ENCODE data around the gene TTC28. TPM values are rescaled to one million over a fixed set of nuclear protein-coding genes. Genes with fewer than 3 reads are reported as not detected.
A peak's percentile ranks its signal among the peaks of the same experiment; 100 is the strongest.
"Not testable (repeated sequence)": the region's sequence is repeated elsewhere in the genome, so short reads cannot be mapped to it uniquely, and the experiment has no call there.

Gene TTC28
- total RNA-seq, 1 experiment from 2014 or later: 0.24 TPM

GRCh38 chr22:28063656-28064055 is 616.0 kb downstream of the TTC28 start:
- no peak for DNase-seq (ENCODE audit: low read depth)

- DNase-seq (ENCODE audit: low read depth): not testable (repeated sequence)
Observed at GRCh38 chr22:28060594-28060993, 619.0 kb downstream of the TTC28 start.

DNA sequence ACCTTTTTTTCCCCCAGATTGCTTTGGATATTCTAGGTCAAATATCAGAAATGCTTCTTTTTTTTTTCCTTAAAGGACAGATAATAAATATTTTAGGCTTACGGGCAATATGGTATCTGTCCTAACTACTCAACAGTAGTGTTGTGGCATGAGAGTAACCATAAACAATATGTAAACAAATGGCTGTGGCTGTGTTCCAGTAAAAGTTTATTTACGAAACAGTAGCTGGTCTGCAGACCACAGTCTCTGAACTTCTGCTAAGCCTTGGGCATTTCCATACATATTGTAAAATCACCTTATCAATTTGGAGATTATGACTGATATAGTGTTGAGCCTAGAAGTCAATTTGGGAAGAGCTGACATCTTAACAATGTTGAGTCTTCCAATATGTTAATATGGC is 621.6 kb downstream of the TTC28 start:
- no peak for DNase-seq (ENCODE audit: low read depth)

- DNase-seq (ENCODE audit: low read depth): no peak
Observed at GRCh38 chr22:28054819-28055208, 624.8 kb downstream of the TTC28 start.

GRCh38 chr22:28053896-28054818 is 625.5 kb downstream of the TTC28 start:
- DNase-seq (ENCODE audit: low read depth): no peak

- no peak for DNase-seq (ENCODE audit: low read depth)
Observed at GRCh38 chr22:28052825-28053269, 626.8 kb downstream of the TTC28 start.

DNA sequence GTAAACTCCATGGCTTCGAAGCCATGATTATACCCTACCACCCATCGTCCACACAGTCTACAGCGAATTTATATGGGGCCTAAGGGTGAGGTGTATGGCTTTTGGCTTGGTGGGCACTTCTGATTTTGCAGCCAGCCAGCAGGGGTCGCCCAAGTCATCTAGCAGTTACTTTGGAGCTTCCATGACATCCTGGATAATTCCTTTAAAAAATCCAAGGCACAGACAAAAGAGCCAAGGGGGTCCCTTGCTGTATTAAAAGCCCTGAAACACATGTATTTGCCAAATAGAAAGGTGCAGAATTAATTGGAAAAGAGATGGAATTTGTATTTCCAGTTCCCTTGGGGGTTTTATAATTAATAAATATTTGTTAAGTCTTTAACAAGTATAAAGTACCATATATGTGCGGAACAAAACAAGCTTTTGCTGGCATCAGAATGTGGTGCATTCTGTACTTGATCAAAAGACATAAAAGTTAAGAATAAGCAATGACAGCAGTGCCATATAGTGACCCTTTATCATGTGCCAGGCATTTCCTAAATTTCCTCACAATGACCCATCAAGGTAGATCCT is 627.8 kb downstream of the TTC28 start:
- DNase-seq (ENCODE audit: low read depth): peak; percentile 62

DNA sequence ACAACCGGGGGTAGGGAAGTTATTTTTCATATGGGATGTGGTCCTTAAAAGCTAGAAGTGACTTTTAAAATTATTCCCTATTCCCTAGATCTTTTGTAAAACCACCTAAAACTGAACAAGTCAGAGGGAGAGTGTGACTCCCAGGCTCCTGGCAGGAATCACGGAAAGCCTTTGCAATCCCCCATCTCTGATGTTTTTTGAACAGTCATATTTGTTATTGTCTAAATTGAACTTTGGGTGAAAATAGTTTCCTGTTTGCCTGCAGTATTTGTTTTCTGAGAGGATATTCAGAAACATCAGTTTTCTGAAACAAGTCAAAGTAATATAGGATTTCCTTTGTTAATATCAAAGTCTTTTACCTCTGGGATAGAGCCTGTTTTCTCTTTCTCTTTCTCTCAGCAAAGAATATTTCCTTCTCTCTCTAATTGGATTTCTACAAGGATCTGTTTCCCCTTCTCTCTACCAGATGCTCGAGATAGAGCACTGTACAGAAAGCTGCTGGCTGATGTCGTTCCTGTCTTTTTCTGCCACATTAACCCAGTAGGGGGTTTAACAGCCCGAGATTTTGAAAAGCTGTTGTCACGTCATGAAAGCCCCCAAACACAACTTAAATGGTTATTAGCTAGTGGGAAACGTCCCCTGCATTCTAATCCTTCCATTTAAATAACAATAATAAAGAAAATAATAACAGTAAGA is 628.4 kb downstream of the TTC28 start:
- DNase-seq (ENCODE audit: low read depth): no peak

- DNase-seq (ENCODE audit: low read depth): no peak
Observed at GRCh38 chr22:28048529-28048928, 631.1 kb downstream of the TTC28 start.

DNA sequence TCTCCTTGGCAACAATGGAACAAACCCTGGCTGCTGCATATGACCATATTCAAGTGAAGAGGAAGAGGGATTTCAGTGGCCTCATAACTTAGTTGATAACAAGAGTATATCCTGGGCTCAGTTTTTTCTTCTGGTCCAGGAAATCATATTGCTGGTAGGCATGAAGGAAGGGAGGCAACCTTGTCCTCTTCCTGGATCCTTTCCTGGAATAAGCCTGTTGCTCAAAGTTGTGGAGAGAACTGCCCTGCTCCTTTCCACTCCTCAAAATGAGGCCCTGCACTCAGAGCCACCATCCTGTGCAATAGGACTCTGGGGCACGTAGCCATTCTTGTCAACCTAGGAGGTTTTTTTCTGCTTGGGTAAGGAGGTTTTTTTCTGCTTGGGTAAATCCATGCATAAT is 631.9 kb downstream of the TTC28 start:
- DNase-seq (ENCODE audit: low read depth): no peak

DNA sequence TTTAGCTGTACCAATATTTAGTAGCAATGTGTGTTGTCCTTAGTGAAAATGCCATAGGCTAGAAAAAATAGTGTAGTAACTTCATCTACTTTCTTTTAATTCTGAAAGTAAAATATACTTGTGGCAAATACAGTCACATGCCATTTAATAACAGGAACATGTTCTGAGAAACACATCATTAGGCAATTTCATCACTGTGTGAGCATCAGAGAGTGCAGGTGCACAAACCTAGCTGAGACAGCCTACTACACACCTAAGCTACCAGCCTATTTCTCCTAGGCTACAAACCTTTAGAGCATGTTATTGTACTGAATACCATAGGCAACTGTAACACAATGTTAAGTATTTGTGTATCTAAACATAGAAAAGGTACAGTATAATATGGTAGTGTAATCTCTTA is 633.5 kb downstream of the TTC28 start:
- DNase-seq (ENCODE audit: low read depth): no peak

DNA sequence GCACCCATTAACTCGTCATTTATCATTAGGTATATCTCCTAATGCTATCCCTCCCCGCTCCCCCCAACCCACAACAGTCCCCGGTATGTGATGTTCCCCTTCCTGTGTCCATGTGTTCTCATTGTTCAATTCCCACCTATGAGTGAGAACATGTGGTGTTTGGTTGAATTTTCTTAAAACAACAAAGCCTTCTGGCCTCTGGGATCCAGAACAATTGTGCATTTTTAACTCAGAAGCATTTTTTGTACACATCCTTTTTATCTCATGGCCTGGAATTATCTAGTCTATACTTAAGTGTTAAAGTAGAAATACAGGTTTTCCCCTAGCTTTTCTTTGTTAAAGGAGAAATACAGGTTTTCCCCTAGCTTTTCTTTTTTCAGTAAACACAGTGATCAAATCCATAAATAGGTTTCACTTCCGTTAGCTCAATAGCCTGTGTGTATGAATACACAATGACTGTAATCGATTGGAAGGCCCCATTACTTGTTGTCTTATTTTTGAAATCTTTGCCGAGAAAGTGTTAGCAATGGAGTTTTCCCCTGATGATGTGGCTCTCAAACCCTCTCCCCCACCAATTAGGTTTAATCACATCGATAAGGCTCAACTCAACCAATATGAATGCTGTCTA is 635.0 kb downstream of the TTC28 start:
- no peak for DNase-seq (ENCODE audit: low read depth)

- no peak for DNase-seq (ENCODE audit: low read depth)
Observed at GRCh38 chr22:28043266-28043665, 636.4 kb downstream of the TTC28 start.

DNA sequence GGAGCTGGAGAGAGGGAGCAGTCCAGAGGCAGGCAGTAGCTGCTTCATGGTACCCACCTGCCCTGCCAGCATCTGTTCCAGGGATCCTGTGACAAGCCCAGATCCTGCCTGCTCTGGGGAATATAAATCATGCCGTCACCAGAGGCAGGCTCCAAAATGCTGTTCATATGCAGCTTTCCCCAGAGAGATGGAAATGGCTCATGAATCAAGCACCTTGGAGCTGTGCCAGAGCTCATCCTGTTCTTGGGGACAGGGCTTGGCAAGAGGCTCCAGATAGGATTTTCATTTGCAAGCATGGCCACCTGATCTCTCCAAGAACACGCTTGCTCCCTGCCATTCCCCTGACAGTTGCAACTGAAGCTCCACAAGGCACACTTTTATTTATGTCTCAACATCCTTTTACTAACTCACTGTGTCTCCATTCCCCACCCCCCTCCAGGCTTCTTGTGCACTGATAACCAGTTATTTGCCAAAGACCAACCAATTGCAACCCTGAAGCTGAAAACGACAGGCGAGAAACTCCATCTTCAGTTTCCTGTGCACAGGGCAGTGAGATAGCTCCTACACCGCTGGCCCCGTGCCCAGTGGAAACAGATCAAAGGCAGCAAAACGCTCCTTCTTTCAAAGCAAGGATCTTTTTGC is 644.8 kb downstream of the TTC28 start:
- peak; percentile 32 for DNase-seq (ENCODE audit: low read depth)

GRCh38 chr22:28034145-28034759 is 645.4 kb downstream of the TTC28 start:
- no peak for DNase-seq (ENCODE audit: low read depth)

DNA sequence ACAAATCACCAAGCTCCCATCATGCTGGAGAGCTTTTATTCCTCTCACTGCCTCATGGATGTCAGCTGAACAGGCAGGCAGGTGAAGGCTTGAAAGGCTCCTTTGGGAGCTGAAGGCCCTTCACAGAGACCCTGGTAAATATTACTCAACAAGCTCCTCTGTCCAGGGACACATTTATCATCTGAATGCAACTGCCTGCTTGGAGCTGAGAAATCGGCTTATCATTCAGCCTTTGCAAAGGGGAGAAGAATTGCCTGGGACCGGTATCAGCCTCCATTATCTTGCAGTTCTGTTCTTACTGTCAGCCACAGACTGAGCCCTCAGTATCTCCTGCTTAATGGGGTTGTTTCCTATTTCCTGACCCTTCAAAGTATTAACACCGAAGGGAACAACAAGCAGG is 646.8 kb downstream of the TTC28 start:
- no peak for DNase-seq (ENCODE audit: low read depth)

- no peak for DNase-seq (ENCODE audit: low read depth)
Observed at GRCh38 chr22:28031383-28031922, 648.2 kb downstream of the TTC28 start.

DNA sequence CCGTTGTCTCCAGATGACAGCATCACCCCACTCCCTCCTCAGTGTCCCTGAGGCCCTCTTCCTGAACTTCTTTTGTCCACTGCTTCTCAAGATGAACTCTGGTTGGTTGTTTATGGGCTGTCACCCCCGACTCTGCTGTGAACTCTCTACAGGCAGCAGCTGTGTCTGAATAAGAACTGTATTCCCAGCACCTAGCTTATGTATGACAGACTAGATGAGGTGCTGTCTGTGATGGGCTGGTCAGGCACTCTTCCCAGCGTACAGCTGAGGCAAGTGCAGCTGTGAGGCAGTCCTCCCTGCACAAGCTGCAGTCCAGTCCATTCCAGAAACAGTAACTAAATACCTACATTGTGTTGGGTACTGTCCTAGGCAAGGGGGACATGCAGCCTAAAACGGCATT is 649.2 kb downstream of the TTC28 start:
- DNase-seq (ENCODE audit: low read depth): no peak

DNA sequence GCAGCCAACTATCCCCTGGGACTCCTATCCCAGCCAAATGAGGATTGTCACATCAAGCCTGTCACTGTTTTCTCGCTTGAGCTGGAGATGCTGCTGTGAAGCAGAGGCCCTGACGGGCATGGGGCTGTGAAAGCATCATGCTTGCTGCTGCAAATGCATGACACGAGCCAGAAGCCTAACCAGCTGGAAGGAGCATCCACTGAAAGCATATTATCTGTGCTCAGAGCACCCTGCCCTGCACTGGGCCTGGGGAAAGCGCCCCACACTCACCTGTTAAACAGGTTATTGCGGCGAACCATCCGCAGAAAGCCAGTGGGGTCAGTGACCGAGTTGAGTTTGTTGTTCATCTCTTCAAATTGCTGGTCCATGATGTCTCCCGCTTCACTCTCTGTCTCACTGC is 649.7 kb downstream of the TTC28 start:
- DNase-seq (ENCODE audit: low read depth): no peak

- DNase-seq (ENCODE audit: low read depth): peak; percentile 92
Observed at GRCh38 chr22:28029201-28029948, 650.3 kb downstream of the TTC28 start.

Data from HT1080 (cell line).